ENCODE measurements around the gene SAMMSON.

Gene SAMMSON

DNA sequence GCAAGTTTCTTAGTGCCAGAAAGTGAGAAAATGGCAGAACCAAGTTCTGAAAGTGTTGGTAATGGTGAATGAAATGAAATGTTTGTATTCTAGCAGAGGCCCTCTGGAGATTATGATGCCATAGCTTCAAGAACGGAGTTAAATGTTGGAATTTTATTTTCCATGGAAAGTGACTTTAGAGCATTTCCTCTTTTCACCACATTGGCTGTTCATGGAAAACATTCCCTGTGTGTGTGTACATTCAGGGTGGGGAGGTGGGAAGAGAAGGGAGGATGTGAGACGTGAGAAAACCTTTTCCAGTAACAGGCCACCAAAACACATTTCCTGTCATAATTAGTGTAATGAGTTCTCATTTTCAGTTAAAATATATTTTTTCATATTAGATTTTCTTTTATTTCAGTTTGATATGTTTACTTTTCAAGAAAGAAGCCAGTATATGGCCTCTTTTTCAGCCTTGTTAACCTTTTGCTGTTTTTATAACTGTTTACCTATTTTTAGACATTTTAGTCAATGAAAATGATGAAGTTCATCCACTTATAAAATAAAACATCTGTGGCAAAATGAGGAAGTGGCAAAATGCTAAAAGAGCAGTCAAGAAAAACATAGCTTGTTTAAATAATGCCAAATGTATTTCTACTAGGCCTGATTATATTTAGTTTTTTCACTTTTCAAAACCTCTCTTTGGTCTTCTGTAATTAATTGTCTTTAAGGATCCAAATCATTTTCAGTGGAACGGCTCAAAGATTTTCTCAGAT, 21.6 kb downstream of the SAMMSON start:
- no peak for DNase-seq

DNA sequence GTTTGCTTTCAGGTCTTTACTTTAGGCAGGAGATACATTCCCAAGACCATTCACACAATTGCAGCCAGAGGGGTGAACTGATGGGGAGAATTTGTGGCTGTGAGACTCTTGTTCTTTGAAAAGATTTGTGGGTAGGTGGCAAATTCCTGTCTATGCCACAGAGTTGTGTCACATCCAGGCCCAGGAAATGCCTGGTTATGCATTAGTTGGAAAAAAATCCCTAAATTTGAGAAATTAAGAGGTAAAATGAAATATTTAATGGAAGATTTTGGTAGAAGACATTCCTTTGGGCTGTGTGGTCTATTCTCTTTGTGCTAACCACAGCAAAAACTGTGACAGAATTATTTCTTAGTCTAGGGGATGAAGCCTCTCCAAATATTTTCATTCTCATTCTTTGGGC, 28.8 kb downstream of the SAMMSON start:
- DNase-seq = no peak

DNA sequence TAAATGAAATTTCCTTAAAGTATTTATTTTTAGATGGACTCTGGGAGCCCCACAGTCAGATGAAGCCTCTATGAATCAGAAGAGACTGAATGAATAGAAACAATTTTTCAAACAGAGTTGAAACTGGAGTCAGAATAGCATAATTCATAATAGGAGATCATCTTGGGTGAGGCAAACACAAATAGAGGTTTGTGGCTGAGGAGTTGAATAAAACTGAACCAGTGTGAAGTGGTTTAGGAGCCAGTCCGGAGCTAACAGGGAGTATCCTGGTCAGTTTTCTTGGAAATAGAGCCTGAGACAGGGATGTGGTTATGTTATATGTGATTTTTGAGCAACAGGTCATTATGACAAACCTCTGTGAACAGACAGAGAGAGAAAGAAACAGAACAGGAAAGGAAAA, 39.2 kb downstream of the SAMMSON start:
- DNase-seq = no peak

DNA sequence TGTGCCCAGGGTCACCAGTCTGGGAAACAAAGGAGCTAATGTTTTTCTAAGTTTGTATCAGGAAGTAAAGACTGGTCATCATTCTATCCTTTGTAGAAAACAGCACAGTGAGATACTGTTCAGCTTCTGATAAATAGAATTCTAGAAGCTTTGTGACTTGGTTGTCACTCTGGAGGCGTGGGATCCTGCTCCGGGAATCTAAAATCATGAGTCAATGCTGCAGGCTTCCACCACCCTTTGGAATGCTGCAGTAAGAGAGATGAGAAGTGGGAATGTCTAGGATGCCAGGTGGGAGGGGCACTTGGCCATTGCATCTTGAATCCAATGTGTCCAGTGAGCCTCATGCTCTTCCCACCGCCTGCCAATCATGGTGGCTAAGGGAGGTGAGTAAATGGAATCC, 40.9 kb downstream of the SAMMSON start:
- no peak for DNase-seq

DNA sequence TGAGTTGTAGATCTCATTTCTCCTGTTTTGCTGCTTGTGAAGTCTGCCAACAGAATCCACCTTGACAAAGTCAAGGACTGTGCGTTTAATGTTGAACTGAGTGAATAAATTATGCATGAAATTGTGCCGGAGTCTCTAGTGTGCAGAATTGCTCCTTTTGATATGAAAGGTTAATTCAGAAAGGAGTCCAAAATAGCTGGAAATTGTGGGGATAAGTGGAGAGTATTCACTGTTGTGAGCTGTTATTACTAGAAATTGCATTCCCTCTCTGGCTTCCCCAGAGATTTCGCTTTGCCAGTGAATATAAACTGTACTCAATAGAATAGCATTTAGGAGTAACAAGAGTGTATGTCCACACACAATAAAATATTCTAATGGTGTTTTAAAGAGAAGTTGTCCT, 43.1 kb downstream of the SAMMSON start:
- DNase-seq = no peak

DNA sequence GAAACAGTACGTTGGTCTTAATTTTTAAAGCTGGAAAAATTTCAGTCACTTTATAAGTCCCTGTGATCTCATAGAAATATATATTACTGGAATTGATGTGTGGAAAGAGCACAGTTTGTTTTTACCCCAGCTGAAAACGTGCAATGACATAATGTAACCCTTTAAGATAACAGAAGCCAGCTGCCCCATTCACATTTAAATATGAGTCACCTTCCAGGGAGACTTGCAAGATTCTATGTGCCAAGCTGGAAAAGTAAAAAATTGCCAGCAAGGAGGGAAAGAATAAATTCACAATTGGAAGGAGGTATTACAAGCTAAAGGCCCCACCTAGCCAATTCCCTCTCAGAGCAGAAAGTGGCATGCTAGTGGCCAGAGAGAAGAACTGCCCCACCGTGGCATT, 50.2 kb downstream of the SAMMSON start:
- DNase-seq = no peak

DNA sequence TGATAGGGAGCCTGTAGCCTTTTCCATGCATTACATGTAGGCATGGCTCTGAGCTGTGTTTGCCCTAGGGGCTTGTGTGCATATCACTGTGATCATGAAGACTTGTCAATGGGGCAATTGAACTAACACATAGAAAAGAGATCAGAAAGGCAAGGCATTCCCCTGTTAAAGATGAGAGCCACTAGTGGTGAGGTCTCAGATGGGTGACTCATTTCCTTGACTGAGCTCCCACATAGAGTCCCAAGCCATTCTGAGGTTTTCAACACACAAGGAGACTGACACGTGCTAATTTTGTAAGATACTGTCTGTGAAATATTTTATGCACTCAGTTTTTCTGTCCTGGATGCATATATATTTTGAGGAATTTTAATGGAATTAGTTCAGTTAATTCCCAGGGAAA, 53.8 kb downstream of the SAMMSON start:
- DNase-seq = no peak

DNA sequence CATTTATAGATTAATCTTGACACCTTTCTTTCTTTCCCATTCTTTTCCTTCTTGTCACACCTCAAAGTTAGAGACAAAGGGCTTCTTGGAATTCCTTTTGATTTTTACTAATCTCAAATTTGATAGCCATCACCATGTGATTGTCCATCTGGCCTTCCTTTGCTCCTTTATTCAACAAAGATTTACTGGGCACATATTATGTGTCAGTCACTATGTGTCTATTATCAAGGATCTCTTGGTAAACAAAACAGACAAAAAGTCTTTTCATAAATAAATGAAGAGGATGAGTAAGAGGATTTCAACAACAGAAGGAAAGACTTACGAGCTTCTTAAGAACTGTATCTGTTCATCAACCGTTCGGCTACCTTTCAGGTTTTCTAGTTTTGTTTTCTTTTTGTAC, 56.5 kb downstream of the SAMMSON start:
- DNase-seq = no peak

DNA sequence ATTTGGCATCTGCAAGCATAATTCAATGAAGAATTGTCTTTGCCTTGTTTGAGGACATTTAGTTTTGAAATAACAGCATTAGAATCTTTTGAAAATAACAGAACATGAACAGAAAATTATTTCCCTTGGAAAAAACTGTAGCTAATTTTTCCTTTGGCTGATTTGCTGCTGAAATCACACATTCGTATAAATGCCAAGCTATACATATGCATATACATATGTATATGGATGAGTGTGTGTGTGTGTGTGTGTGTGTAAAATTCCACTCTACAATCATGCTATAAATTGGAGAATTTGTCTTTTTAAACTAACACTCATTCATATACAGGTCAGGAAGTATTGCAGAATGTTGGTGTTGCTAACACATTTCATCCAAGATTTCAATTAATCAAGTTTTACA, 57.9 kb downstream of the SAMMSON start:
- DNase-seq = no peak

DNA sequence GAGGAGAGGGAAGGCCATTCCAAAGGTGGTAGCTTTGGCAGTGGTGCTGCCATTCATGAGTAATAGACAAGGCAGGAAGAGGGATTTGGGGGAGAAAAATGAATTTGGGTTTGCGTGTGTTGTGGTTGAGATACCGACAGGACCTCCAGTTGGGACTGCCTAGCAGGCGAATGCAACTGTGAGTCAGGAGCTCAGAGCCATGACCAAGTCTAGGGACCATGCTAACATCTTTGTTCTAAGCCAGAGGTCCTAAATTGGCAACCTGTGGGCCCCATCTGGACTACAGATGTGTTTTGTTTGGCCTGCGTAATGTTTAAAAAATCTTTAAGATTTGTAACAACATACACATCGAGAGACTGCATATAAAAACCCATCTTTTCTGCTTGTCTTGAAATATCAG, 61.6 kb downstream of the SAMMSON start:
- DNase-seq = no peak

DNA sequence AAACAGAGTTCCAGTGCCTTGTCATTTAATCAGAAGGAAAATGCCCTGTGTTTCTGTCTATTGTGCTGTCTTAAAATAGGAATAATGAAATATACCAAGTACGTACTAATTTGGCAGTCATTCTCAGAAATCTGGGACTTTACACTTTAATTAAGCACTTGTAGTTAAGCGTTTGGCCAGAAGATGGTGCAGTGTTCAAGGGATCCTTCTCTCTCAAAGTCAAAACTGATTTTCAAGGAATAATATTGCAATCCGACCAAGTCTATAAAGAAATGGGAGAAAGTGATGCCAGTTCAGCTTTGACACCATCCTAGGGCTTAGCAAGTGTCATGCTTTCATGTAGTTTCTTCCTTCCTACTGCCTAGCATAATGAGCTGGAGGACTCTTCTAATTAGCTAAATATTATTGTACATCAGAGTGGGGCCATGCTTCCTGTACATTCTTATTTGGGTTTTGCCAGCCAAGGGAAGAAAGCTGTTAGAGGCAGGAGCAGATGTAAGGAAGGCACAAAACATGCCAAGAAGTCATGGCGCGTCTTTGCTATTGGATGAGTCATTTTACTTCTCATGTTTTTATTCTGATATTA, 64.8 kb downstream of the SAMMSON start:
- peak; percentile 69 for DNase-seq

DNA sequence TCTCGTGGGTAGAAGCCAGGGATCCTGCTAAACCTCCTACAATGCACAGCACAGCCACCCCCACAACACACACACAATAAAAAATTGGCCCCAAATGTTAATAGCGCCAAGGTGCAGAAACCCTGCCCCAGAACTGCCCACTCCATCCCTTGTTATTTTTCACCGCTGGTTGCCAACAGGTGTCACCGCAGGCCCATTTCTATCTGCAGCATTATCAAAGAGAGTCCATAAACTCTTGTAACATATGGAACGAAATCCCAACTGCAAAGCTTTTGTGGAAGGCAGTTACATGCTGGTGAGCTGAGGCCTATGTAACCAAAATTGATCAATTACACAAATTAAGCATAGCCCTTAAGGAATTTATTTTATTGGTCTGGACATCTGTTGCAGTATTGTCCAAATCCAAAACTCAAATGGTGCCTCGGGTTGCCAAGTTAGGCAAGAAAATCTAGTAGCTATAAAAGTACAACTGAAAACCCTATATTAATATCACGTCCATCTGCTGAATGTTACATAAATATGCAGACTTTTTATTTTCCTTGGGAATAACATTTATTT, 66.2 kb downstream of the SAMMSON start:
- no peak for DNase-seq

DNA sequence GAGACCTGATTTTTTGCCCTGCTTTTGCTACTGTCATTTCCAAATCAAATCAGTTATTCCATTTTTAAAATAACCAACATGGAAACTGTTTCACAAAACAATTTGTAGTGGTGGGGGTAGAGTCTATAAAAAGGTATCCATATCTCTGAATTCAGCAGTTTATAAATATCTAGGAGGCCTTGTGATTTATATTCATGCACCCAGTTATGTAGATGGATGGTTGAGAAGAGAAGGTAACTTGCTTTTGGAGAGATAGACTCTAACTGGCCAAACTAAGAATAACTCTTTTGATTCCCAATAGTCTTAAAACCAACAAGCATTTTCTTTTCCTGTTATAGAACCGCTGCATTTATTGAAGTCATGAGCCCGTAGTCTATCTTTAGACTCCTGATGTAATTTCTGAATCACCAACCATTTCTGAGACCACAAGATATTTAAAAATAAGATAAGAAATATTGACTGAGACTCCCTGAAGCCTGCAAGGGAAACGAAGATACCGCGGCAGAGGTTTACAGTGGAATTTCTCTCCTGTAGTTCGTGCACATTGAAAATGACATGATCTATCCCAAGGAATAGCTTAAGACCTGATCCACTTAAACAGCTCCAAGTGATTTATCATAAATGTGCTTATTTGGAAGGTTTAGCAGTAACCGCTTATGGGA, 68.5 kb downstream of the SAMMSON start:
- DNase-seq = no peak

DNA sequence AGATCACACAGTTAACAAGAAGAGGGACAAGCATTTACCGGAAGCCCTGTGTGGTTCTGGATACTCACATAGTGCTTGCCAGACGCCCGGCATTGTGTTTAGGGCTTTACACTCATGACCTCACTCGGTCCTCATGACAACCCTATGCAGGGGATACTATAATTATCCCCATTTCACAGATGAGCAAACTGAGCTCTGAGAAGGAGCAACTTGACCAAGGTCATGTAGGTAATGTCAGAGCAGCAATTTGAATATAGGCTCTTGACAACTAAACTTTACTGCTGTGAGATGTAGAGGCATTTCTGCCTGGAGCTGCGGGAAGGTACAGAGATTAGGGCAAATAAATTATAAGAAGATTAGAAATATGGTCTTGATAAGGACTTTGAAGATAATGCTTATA, 70.0 kb downstream of the SAMMSON start:
- no peak for DNase-seq

DNA sequence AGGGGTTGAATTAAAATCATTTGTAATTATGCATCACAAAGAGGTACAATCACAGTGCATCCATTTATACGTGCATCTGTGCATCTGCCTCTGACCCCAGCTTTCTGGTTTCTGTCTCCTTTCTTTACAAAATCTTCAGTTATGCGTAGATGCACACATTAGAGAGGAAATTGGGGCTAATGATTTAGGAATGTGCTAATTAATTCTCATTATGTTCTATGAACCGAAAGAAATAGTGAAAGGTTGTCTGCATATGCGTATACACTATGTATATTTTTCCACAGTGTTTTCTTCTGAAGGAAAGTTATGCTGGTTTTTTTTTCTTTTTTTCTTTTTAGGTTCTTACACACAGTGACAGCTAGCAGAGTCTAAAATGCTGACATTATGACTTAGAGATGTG, 71.6 kb downstream of the SAMMSON start:
- DNase-seq = no peak

DNA sequence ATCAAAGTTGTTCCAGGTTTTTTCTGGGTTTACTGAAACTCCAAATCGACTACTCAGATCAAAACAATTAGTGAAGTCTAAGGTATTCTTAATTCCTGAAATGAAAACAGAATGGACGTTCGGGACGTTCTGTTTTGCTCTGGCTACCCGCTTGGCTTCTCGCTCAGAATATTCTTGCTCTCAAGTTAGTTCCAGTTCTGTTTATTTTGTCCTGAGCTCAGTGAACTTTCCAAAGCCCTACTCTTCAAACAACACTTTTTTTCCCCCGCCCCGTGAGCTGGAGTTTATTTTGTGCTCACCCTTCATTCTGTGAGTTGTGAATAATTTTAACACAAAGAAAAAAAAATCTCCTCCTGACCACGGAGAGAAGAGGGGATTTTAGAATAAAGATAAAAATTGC, 72.6 kb downstream of the SAMMSON start:
- DNase-seq = peak; percentile 51

DNA sequence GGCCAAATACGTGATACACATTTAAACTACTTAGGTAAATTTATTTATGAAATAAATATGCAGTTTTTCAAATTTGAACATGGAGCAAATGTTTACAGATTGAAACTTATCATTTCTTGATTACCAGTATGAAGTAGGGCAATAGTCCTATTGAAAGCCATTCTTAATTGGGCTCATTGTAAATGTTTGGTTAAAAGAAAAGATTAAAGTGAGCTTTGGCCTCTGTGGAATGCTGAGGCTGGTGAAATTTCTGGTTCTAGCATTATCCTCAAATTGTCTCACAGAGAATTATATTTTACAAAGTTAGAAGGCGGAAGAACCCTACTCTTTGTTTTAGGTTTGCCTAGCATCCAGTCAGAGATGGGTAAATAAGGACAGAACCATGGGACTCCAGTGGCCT, 73.2 kb downstream of the SAMMSON start:
- no peak for DNase-seq

DNA sequence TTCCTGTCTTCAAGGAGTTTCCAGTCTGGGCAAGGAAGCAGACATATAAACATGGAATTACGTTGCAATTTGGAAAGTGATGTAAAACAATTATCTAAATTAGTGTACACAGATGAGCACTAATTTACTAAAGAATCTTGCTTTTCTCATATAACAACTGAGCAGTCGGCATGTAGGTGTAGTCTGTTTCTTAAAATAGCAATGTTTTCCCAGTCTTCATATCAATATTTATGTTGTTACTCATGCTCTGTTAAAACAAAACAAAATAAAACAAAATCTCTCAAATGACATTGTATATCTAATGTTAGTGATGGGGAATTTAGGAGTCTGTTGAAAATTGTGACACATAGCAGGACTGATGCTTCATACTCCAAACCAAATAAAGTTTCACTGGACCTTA, 75.6 kb downstream of the SAMMSON start:
- DNase-seq = no peak

DNA sequence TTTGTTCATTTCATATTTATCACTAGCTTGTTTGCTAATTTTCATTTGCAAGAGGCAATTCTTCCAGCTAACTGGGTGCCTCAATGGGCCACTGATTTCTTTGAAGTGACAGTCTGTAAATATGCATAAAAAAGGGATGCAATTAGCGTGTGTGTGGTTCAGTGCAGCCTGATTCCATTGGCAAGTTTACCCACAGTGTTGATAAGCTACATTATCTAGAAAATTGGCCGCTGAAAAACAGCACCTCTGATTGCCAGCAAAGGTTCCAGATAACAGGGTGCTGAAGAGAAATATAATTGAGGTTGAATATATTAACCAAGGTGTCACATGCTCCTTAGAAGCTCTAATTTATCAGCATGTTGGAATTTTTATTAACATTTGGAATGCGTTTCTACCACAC, 76.9 kb downstream of the SAMMSON start:
- DNase-seq = no peak

DNA sequence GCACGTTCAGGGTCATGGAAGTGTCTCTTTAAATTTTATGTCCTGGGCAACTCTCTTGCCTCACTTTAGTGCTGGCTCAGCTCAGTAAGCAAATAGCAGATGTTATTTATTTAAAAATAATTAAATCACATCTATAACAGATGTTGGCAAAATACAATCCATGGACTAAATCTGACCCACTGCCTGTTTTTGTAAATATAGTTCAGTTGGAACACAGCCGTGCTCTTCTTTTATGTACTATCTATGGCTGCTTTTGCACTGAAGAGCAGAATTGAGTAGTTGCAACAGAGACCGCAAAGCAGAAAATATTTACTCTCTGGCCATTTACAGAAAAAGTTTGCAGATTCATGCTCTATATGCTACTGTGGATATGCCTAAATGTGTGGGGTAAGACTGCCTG, 79.2 kb downstream of the SAMMSON start:
- DNase-seq = no peak

DNA sequence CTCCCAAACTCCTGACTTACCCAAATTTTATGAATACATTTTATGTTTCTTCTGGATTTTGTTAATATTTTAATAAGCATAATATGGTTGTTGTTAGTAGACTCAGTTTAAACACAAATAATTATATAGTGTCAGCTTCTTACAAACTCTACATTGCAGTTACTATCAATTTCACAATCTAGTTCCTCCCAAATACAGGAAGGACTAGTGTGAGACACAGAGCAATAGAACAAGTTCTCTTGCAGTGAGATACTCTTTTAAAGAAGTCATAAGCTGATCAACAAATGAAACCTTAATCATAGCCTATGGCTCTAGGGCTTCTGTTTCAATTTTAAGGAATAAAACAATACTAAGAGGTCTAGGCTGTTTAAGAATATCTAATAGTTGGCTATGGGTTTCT, 86.1 kb downstream of the SAMMSON start:
- DNase-seq = no peak

DNA sequence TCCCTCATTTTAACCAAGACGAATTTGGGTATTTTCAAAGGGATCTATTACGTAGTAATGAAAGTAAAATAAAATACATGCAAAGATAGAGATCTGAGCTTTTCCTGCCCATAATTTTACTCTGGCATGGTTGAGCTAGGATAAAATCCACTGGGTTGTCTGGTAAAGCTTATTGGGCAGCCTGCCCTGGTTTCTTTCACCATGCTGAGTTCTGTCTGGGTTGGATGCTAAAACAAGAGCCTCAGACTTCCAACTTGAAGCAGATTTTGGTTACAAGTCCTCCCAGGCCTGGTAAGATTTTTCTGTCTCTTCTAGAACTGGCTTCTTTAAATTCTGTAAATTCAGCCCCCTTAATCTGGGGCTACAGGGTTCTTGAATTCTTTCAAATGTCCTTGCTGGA, 86.8 kb downstream of the SAMMSON start:
- no peak for DNase-seq

DNA sequence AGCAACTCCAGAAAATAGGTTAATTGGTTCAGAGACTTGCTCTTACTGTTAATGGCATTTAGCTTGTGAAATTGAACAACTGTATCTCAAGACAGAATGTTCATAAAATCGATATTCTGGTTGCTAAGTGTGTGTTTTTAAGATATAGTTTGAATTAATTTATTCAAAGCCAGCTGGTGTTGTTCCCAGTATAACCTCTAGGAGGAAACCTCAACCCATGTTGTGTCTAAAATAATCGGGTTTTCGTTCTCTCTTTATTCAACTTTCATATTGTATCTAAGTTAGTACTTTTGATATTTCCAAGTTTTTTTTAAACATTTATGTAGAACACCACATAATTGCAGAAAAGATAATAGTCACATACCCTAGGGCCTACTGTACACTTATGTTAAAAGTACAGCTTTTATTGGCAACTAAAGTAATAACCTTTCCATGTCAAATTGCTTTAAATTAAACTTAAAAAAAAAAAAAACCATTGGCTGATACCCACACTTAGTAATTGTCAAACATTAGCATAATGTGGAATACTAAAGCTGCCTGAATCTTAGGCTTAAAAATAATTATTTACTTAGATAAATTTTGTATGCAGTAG, 90.9 kb downstream of the SAMMSON start:
- peak; percentile 41 for DNase-seq

DNA sequence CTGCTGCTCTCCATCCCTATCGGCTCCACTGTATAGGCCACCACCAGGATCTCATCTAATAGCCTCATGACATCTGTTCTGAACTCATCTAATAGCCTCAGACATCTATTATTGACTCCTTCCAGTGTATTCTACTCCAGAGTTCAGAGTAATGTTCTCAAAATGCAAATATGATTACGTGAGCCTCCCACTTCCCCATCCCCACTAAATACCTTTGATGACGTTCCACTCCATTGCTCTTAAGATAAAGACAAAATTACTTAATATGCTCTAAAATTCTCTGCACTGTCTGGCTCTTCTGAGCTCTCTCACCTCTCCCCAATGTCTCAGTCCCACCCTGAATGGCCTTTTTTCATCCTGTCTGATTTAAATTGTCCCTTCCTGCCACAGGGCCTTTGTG, 94.7 kb downstream of the SAMMSON start:
- no peak for DNase-seq
